Activated CD4-positive, alpha-beta T cell treated with anti-CD3 and anti-CD28 coated beads, Interleukin-2, amount 10 ng/mL, durations not matched to agents 7 days and 5 days (primary cell): Measurements from ENCODE around the gene SGIP1. TPM values are rescaled to one million over a fixed set of nuclear protein-coding genes. Genes with fewer than 3 reads are reported as not detected.
"Not testable (repeated sequence)": the region's sequence is repeated elsewhere in the genome, so short reads cannot be mapped to it uniquely, and the experiment has no call there.

Experiments
- CTCF ChIA-PET: fragments of 350-600 bp; sonication (Branson Sonifier 250); formaldehyde crosslinking; loops from one replicate; lab custom pipeline; 2021; ENCODE audit warnings: antibody characterized with exemption; lab: Charles Lee
- POLR2A ChIA-PET: fragments of 350-600 bp; sonication (Branson Sonifier 250); formaldehyde crosslinking; loops from one replicate; lab custom pipeline; 2021; ENCODE audit warnings: antibody characterized with exemption; lab: Charles Lee
- DNase-seq: peaks from one replicate; pipeline ENCODE4 v3.0.0-alpha.2; 2020
- H3K27ac Mint-ChIP-seq: one replicate; pipeline ENCODE4 v1.8.0; 2021; ENCODE audit warnings: mild to moderate bottlenecking, moderate library complexity, mixed read lengths
- H3K27me3 Mint-ChIP-seq: one replicate; pipeline ENCODE4 v1.8.0; 2021; ENCODE audit warnings: mixed read lengths
- H3K36me3 Mint-ChIP-seq: one replicate; pipeline ENCODE4 v1.8.0; 2021; ENCODE audit warnings: low read depth, mixed read lengths
- H3K4me1 Mint-ChIP-seq: one replicate; pipeline ENCODE4 v1.8.0; 2021; ENCODE audit warnings: mixed read lengths
- H3K4me3 Mint-ChIP-seq: one replicate; pipeline ENCODE4 v1.8.0; 2021; ENCODE audit warnings: mild to moderate bottlenecking, moderate library complexity, mixed read lengths
- H3K9me3 Mint-ChIP-seq: one replicate; pipeline ENCODE4 v1.8.0; 2021; ENCODE audit warnings: mixed read lengths
- total RNA-seq, 2 experiments: library from RNA; stranded (reverse); gene quantifications; one replicate each; pipeline ENCODE4 v1.2.3, GENCODE V29; 2021

Gene SGIP1
- total RNA-seq, 2 experiments from 2014 or later: not detected

- Mint-ChIP-seq H3K27me3 (peaks cover 17% of the 10 kb centered on the region), H3K27ac (no peak overlapping the region), H3K9me3 (no peaks in the 10 kb centered on the region), H3K36me3 (no peaks in the 10 kb centered on the region), H3K4me3 (no peak overlapping the region), H3K4me1 (no peaks in the 10 kb centered on the region)
- CTCF ChIA-PET: interaction anchor here (0.7 to 1.1 kb wide), 2 partner anchors 14 to 15 kb away, joined by 3 read pairs; no protein-coding TSS in a partner anchor
- POLR2A ChIA-PET: no interaction called here
- no peak for DNase-seq
Measured at GRCh38 chr1:66711420-66711819, 177.5 kb downstream of the SGIP1 start.

- DNase-seq: no peak
- H3K4me3 Mint-ChIP-seq: no peak overlapping the region
- no peaks in the 10 kb centered on the region for H3K9me3 Mint-ChIP-seq
- H3K4me1 Mint-ChIP-seq: no peaks in the 10 kb centered on the region
- POLR2A ChIA-PET: no interaction called here
- H3K27ac Mint-ChIP-seq: no peak overlapping the region
- no peaks in the 10 kb centered on the region for H3K36me3 Mint-ChIP-seq
- peaks cover 18% of the 10 kb centered on the region for H3K27me3 Mint-ChIP-seq
- CTCF ChIA-PET: no interaction called here
Measured at GRCh38 chr1:66712839-66713238, 178.9 kb downstream of the SGIP1 start.

- Mint-ChIP-seq H3K36me3 (no peaks in the 10 kb centered on the region), H3K27me3 (peaks cover 23% of the 10 kb centered on the region), H3K27ac (no peak overlapping the region), H3K4me3 (no peak overlapping the region), H3K4me1 (peaks cover 14% of the 10 kb centered on the region), H3K9me3 (no peaks in the 10 kb centered on the region)
- ChIA-PET POLR2A (no interaction called here), CTCF (no interaction called here)
- no peak for DNase-seq
Measured at GRCh38 chr1:66723985-66724384, 190.0 kb downstream of the SGIP1 start.

GRCh38 chr1:66725885-66726665, 192.1 kb downstream of the SGIP1 start:
- peaks cover 21% of the 10 kb centered on the region for H3K4me1 Mint-ChIP-seq
- no peak overlapping the region for H3K4me3 Mint-ChIP-seq
- DNase-seq: peak; percentile 71
- H3K9me3 Mint-ChIP-seq: no peaks in the 10 kb centered on the region
- no peaks in the 10 kb centered on the region for H3K36me3 Mint-ChIP-seq
- ChIA-PET CTCF (interaction anchor here (0.5 to 1.6 kb wide), 8 partner anchors 10 to 707 kb away, joined by 3 to 4 read pairs (median 3); no protein-coding TSS in a partner anchor), POLR2A (no interaction called here)
- no peak overlapping the region for H3K27ac Mint-ChIP-seq
- peaks cover 20% of the 10 kb centered on the region for H3K27me3 Mint-ChIP-seq

GRCh38 chr1:66728021-66728420, 194.1 kb downstream of the SGIP1 start:
- no peak for DNase-seq
- H3K9me3 Mint-ChIP-seq: no peaks in the 10 kb centered on the region
- H3K36me3 Mint-ChIP-seq: no peaks in the 10 kb centered on the region
- peaks cover 33% of the 10 kb centered on the region for H3K4me1 Mint-ChIP-seq
- no peak overlapping the region for H3K27ac Mint-ChIP-seq
- ChIA-PET CTCF (interaction anchor here (1.3 kb wide), 1 partner anchor 10 kb away, joined by 4 read pairs; no protein-coding TSS in a partner anchor), POLR2A (no interaction called here)
- no peak overlapping the region for H3K4me3 Mint-ChIP-seq
- peaks cover 15% of the 10 kb centered on the region for H3K27me3 Mint-ChIP-seq

- H3K27me3 Mint-ChIP-seq: peaks cover 13% of the 10 kb centered on the region
- POLR2A ChIA-PET, DNase-seq, H3K9me3 Mint-ChIP-seq, H3K36me3 Mint-ChIP-seq, H3K4me3 Mint-ChIP-seq: not testable (repeated sequence)
- CTCF ChIA-PET: interaction anchor here (1.3 kb wide), 1 partner anchor 10 kb away, joined by 4 read pairs; no protein-coding TSS in a partner anchor
- peaks cover 39% of the 10 kb centered on the region for H3K4me1 Mint-ChIP-seq
- H3K27ac Mint-ChIP-seq: peak overlapping the region; percentile 28
Measured at GRCh38 chr1:66728716-66729115, 194.8 kb downstream of the SGIP1 start.

- H3K4me1 Mint-ChIP-seq: peaks cover 40% of the 10 kb centered on the region
- H3K4me3 Mint-ChIP-seq: no peak overlapping the region
- ChIA-PET CTCF (interaction anchor here (1.3 kb wide), 1 partner anchor 9 kb away, joined by 4 read pairs; no protein-coding TSS in a partner anchor), POLR2A (no interaction called here)
- H3K27ac Mint-ChIP-seq: peak overlapping the region; percentile 28
- no peaks in the 10 kb centered on the region for H3K9me3 Mint-ChIP-seq
- H3K27me3 Mint-ChIP-seq: peaks cover 12% of the 10 kb centered on the region
- no peaks in the 10 kb centered on the region for H3K36me3 Mint-ChIP-seq
- DNase-seq: peak; percentile 30
Measured at GRCh38 chr1:66729119-66729518, 195.2 kb downstream of the SGIP1 start.

- H3K4me3 Mint-ChIP-seq: no peak overlapping the region
- H3K36me3 Mint-ChIP-seq: no peaks in the 10 kb centered on the region
- peaks cover 11% of the 10 kb centered on the region for H3K27me3 Mint-ChIP-seq
- DNase-seq: no peak
- ChIA-PET POLR2A (no interaction called here), CTCF (no interaction called here)
- peaks cover 40% of the 10 kb centered on the region for H3K4me1 Mint-ChIP-seq
- H3K9me3 Mint-ChIP-seq: no peaks in the 10 kb centered on the region
- no peak overlapping the region for H3K27ac Mint-ChIP-seq
Measured at GRCh38 chr1:66729523-66729922, 195.6 kb downstream of the SGIP1 start.

- H3K27ac Mint-ChIP-seq: no peak overlapping the region
- peaks cover 40% of the 10 kb centered on the region for H3K4me1 Mint-ChIP-seq
- peaks cover 7% of the 10 kb centered on the region for H3K27me3 Mint-ChIP-seq
- H3K36me3 Mint-ChIP-seq: no peaks in the 10 kb centered on the region
- DNase-seq: no peak
- POLR2A ChIA-PET: no interaction called here
- H3K9me3 Mint-ChIP-seq: no peaks in the 10 kb centered on the region
- H3K4me3 Mint-ChIP-seq: no peak overlapping the region
- CTCF ChIA-PET: no interaction called here
Measured at GRCh38 chr1:66730462-66730861, 196.5 kb downstream of the SGIP1 start.

GRCh38 chr1:66731170-66731865, 197.4 kb downstream of the SGIP1 start:
- Mint-ChIP-seq H3K27me3 (peaks cover 2% of the 10 kb centered on the region), H3K27ac (no peak overlapping the region), H3K9me3 (no peaks in the 10 kb centered on the region), H3K4me3 (no peak overlapping the region), H3K4me1 (peaks cover 32% of the 10 kb centered on the region), H3K36me3 (no peaks in the 10 kb centered on the region)
- ChIA-PET CTCF (no interaction called here), POLR2A (no interaction called here)
- DNase-seq: no peak

GRCh38 chr1:66732407-66733166, 198.6 kb downstream of the SGIP1 start:
- H3K36me3 Mint-ChIP-seq: no peaks in the 10 kb centered on the region
- no peak overlapping the region for H3K4me3 Mint-ChIP-seq
- no peaks in the 10 kb centered on the region for H3K9me3 Mint-ChIP-seq
- H3K27me3 Mint-ChIP-seq: no peaks in the 10 kb centered on the region
- peaks cover 31% of the 10 kb centered on the region for H3K4me1 Mint-ChIP-seq
- POLR2A ChIA-PET: interaction anchor here (0.5 to 0.7 kb wide), 3 partner anchors 274 to 692 kb away, joined by 3 to 8 read pairs (median 8); no protein-coding TSS in a partner anchor
- H3K27ac Mint-ChIP-seq: peak overlapping the region; percentile 57
- CTCF ChIA-PET: interaction anchor here (0.6 to 1.3 kb wide), 4 partner anchors 11 to 509 kb away, joined by 3 to 4 read pairs (median 3); no protein-coding TSS in a partner anchor
- DNase-seq: no peak

GRCh38 chr1:66733348-66734017, 199.5 kb downstream of the SGIP1 start:
- Mint-ChIP-seq H3K27me3 (no peaks in the 10 kb centered on the region), H3K4me1 (peaks cover 31% of the 10 kb centered on the region), H3K36me3 (no peaks in the 10 kb centered on the region), H3K9me3 (no peaks in the 10 kb centered on the region), H3K4me3 (no peak overlapping the region), H3K27ac (no peak overlapping the region)
- POLR2A ChIA-PET: interaction anchor here (0.5 kb wide), 1 partner anchor 477 kb away, joined by 3 read pairs; no protein-coding TSS in a partner anchor
- no peak for DNase-seq
- CTCF ChIA-PET: interaction anchor here (0.6 to 1.3 kb wide), 2 partner anchors 32 to 510 kb away, joined by 3 read pairs; no protein-coding TSS in a partner anchor
